ENCODE data around the gene UTP18.

The UTP18 gene

GRCh38 chr17:51335883-51336822 is 75.8 kb downstream of the UTP18 start:
- DNase-seq = no peak

- DNase-seq = no peak
Measured at GRCh38 chr17:51341457-51341856, 81.1 kb downstream of the UTP18 start.

DNA sequence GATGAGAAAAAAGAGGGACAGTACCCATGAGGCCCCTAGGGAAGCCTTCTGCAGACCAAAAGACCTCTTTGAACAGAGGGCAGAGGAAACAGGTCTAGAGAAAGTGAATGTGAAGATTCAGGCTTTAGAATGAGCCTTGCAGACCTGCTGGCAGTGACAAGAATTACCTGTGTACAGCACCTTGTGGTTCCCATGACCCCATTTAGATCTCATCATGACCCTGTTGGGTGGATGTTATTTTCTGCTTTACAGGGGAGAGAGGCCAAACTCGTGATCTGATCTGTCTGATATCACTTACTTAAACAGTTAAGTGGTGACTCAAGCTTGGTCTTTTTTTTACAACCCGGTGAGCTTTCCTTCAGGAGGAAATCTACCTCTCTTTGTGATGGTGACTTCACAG is 81.9 kb downstream of the UTP18 start:
- no peak for DNase-seq

DNA sequence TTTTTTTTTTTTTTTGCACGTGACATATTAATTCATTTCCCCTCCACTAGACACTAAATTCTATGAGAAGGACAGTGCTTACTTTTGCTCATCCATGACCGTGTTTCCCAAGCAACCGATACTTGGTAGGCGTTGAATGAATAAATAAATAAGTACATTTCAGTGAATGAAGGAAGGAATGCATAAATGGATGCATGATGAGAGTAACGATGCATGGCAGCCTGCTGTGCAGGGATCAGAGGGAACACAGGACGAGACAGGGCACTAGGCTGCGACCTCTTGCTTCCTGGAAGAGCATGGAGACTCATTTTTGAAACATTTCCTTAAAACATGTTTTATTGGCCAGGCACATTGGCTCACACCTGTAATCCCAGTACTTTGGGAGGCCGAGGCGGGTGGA is 84.2 kb downstream of the UTP18 start:
- DNase-seq = no peak

GRCh38 chr17:51346218-51346982 is 86.1 kb downstream of the UTP18 start:
- no peak for DNase-seq
